OCI-LY7 (cell line): ENCODE data around the gene MROH2B. TPM values are rescaled to one million over a fixed set of nuclear protein-coding genes. Genes with fewer than 3 reads are reported as not detected.

Experiments
- BruUV-seq: library from RNA; stranded (reverse); fragments of 400-500 nt; replicated peaks from 2 replicates; lab custom pipeline; 2021; lab: Mats Ljungman, UMichigan
- CTCF ChIA-PET: fragments of 300-600 bp; sonication (Branson Sonifier 250); formaldehyde crosslinking; loops from one replicate; lab custom pipeline; 2022; ENCODE audit warnings: antibody characterized with exemption; ENCODE audit not compliant: unreplicated experiment; lab: Charles Lee
- POLR2A ChIA-PET: fragments of 300-600 bp; sonication (Branson Sonifier 250); formaldehyde crosslinking; loops from one replicate; lab custom pipeline; 2022; ENCODE audit warnings: antibody characterized with exemption; lab: Charles Lee
- DNase-seq: peaks from one replicate; pipeline ENCODE4 v3.0.0-alpha.2; 2015; ENCODE audit warnings: low spot score
- H2AFZ ChIP-seq: fragments of 200-600 bp; sonication (generic), shearing (Covaris generic); 2 replicates; pipeline ENCODE4 v1.6.1; 2014; ENCODE audit warnings: mild to moderate bottlenecking, antibody characterized with exemption, low read length, moderate library complexity
- H3K27ac ChIP-seq: fragments of 200-600 bp; sonication (generic); 2 replicates; pipeline ENCODE4 v1.5.1; 2014; ENCODE audit warnings: mixed run types, low read depth, mild to moderate bottlenecking, moderate library complexity, low read length, inconsistent platforms; ENCODE audit not compliant: poor library complexity, severe bottlenecking
- H3K36me3 ChIP-seq: fragments of 200-600 bp; sonication (generic); 2 replicates; pipeline ENCODE4 v1.6.1; 2014; ENCODE audit warnings: mild to moderate bottlenecking, antibody characterized with exemption, low read length, moderate library complexity, mixed read lengths; ENCODE audit not compliant: insufficient read depth
- H3K4me1 ChIP-seq: fragments of 200-600 bp; sonication (generic); 2 replicates; pipeline ENCODE4 v1.5.1; 2014; ENCODE audit warnings: mild to moderate bottlenecking, low read length; ENCODE audit not compliant: insufficient read depth, poor library complexity, severe bottlenecking
- H3K4me2 ChIP-seq: fragments of 200-600 bp; sonication (generic); 2 replicates; pipeline ENCODE4 v1.6.1; 2014; ENCODE audit warnings: mild to moderate bottlenecking, low read length
- H3K4me3 ChIP-seq: fragments of 200-600 bp; sonication (generic); 2 replicates; pipeline ENCODE4 v1.5.1; 2014; ENCODE audit warnings: mild to moderate bottlenecking, low read depth, low read length; ENCODE audit not compliant: poor library complexity, severe bottlenecking
- H3K79me2 ChIP-seq: fragments of 200-600 bp; sonication (generic); 2 replicates; pipeline ENCODE4 v1.6.1; 2016; ENCODE audit warnings: low read depth, mild to moderate bottlenecking, low read length, moderate library complexity, mixed read lengths; ENCODE audit not compliant: insufficient read depth
- H3K9me2 ChIP-seq: fragments of 200-600 bp; sonication (generic); 2 replicates; pipeline ENCODE4 v1.6.1; 2016; ENCODE audit warnings: mild to moderate bottlenecking, low read length, mixed read lengths; ENCODE audit not compliant: insufficient read depth
- H3K9me3 ChIP-seq: fragments of 200-600 bp; sonication (generic); 2 replicates; pipeline ENCODE4 v1.6.1; 2014; ENCODE audit warnings: mild to moderate bottlenecking, mixed run types, low read length, mixed read lengths
- H4K20me1 ChIP-seq: fragments of 200-600 bp; sonication (generic); 2 replicates; pipeline ENCODE4 v1.6.1; 2014; ENCODE audit warnings: mild to moderate bottlenecking, antibody characterized with exemption, low read length, moderate library complexity, mixed read lengths; ENCODE audit not compliant: insufficient read depth
- CTCF ChIP-seq: fragments of 200-600 bp; sonication (generic); conservative IDR thresholded peaks from 2 replicates; pipeline ENCODE4 v1.5.1; 2014; ENCODE audit warnings: mild to moderate bottlenecking, antibody characterized with exemption, low read length, moderate library complexity, mixed read lengths
- EZH2phosphoT487 ChIP-seq: fragments of 200-600 bp; sonication (generic); IDR thresholded peaks from 2 replicates; pipeline ENCODE4 v1.6.1; 2018; ENCODE audit warnings: low read depth, borderline replicate concordance, mild to moderate bottlenecking, mixed run types, antibody characterized with exemption, low read length, moderate library complexity, mixed read lengths
- intact Hi-C: fragments of 100-400 bp; cut with micrococcal nuclease; formaldehyde crosslinking; loops from one replicate; pipeline ENCODE4 v1.10.0; 2022; ENCODE audit not compliant: unreplicated experiment
- total RNA-seq, 2 experiments: library from RNA; depleted of rRNA in 1 of 2; stranded (reverse); fragments of >200 nt in 1 of 2; shearing (Covaris generic) in 1 of 2; gene quantifications; 2 replicates each; pipeline ENCODE4 v1.2.3, GENCODE V29; 2014 to 2022

MROH2B gene
- total RNA-seq, 2 experiments from 2014 or later, result not detected

GRCh38 chr5:40987349-40987748 lies 83.8 kb downstream of the MROH2B start:
- H2AFZ ChIP-seq, result no peak overlapping the region
- TF ChIP-seq CTCF (no peak), EZH2phosphoT487 (no peak)
- no peaks in the 10 kb centered on the region for H3K9me2 ChIP-seq
- DNase-seq, result no peak
- BruUV-seq, result no TSS peak
- H3K27ac ChIP-seq, result no peak overlapping the region
- CTCF ChIA-PET, result no interaction called here
- no peaks in the 10 kb centered on the region for H3K9me3 ChIP-seq
- H4K20me1 ChIP-seq, result no peaks in the 10 kb centered on the region
- no peak overlapping the region for H3K4me3 ChIP-seq
- no peaks in the 10 kb centered on the region for H3K36me3 ChIP-seq
- intact Hi-C loops, result no loop called here
- POLR2A ChIA-PET, result interaction anchor here (1.0 kb wide), 1 partner anchor 10 kb away, joined by 3 read pairs; no protein-coding TSS in a partner anchor
- H3K4me1 ChIP-seq, result no peaks in the 10 kb centered on the region
- no peaks in the 10 kb centered on the region for H3K79me2 ChIP-seq
- no peak overlapping the region for H3K4me2 ChIP-seq

- Histone ChIP-seq H4K20me1 (no peaks in the 10 kb centered on the region), H3K4me1 (no peaks in the 10 kb centered on the region), H3K4me3 (no peak overlapping the region), H2AFZ (no peak overlapping the region), H3K9me2 (no peaks in the 10 kb centered on the region), H3K4me2 (no peak overlapping the region), H3K27ac (no peak overlapping the region), H3K36me3 (no peaks in the 10 kb centered on the region), H3K9me3 (no peaks in the 10 kb centered on the region), H3K79me2 (no peaks in the 10 kb centered on the region)
- TF ChIP-seq EZH2phosphoT487, result no peak
- ChIA-PET CTCF (no interaction called here), POLR2A (interaction anchor here (1.0 kb wide), 1 partner anchor 9 kb away, joined by 3 read pairs; no protein-coding TSS in a partner anchor)
- no peak for DNase-seq
- no TSS peak for BruUV-seq
- intact Hi-C loops, result no loop called here
Observed at GRCh38 chr5:40986666-40987065, 84.5 kb downstream of the MROH2B start.

GRCh38 chr5:40985501-40985900 lies 85.6 kb downstream of the MROH2B start:
- DNase-seq, result no peak
- no TSS peak for BruUV-seq
- no peak overlapping the region for H3K27ac ChIP-seq
- H3K4me3 ChIP-seq, result no peak overlapping the region
- intact Hi-C loops, result no loop called here
- ChIA-PET CTCF (no interaction called here), POLR2A (no interaction called here)
- H3K9me2 ChIP-seq, result no peaks in the 10 kb centered on the region
- H3K36me3 ChIP-seq, result no peaks in the 10 kb centered on the region
- no peaks in the 10 kb centered on the region for H3K9me3 ChIP-seq
- no peaks in the 10 kb centered on the region for H4K20me1 ChIP-seq
- H3K79me2 ChIP-seq, result no peaks in the 10 kb centered on the region
- no peak overlapping the region for H3K4me2 ChIP-seq
- H2AFZ ChIP-seq, result no peak overlapping the region
- TF ChIP-seq CTCF, result no peak
- TF ChIP-seq EZH2phosphoT487, result no peak
- no peaks in the 10 kb centered on the region for H3K4me1 ChIP-seq
